Activated T-cell treated with anti-CD3 and anti-CD28 coated beads, Interleukin-2, amount 50 U/mL, for 72 hours (primary cell): Measurements from ENCODE around the gene SLC6A11. TPM values are rescaled to one million over a fixed set of nuclear protein-coding genes. Genes with fewer than 3 reads are reported as not detected.

Source experiments
- ATAC-seq, 2 donors: fragments of 150-1000 bp; cut with Tn5 transposase; replicated peaks in 1 of 2; 2 replicates each; pipeline ENCODE4 v1.10.0; 2021; ENCODE audit warnings: moderate library complexity in 2 of 2, mild to moderate bottlenecking in 1 of 2
- DNase-seq, 2 donors: peaks; one replicate each; pipeline ENCODE4 v3.0.0; 2021 to 2022; ENCODE audit warnings: mixed read lengths in 1 of 2
- H3K27ac Mint-ChIP-seq: one replicate; pipeline ENCODE4 v1.8.0; 2022; ENCODE audit warnings: mild to moderate bottlenecking, moderate library complexity, mixed read lengths
- H3K27me3 Mint-ChIP-seq: one replicate; pipeline ENCODE4 v1.8.0; 2022; ENCODE audit warnings: low read depth, mixed read lengths
- H3K36me3 Mint-ChIP-seq, 2 donors: one replicate each; pipeline ENCODE4 v1.8.0; 2022; ENCODE audit warnings: mixed read lengths in 2 of 2, mild to moderate bottlenecking in 1 of 2; ENCODE audit not compliant: insufficient read depth in 2 of 2
- H3K4me1 Mint-ChIP-seq: one replicate; pipeline ENCODE4 v1.8.0; 2022; ENCODE audit warnings: low read depth, mixed read lengths
- H3K4me3 Mint-ChIP-seq, 2 donors: one replicate each; pipeline ENCODE4 v1.8.0; 2022; ENCODE audit warnings: mild to moderate bottlenecking in 2 of 2, mixed read lengths in 2 of 2, moderate library complexity in 2 of 2
- H3K9me3 Mint-ChIP-seq, 2 donors: one replicate each; pipeline ENCODE4 v1.8.0; 2022; ENCODE audit warnings: mixed read lengths in 2 of 2
- total RNA-seq, 2 donors: library from RNA; stranded (reverse); gene quantifications; one replicate each; pipeline ENCODE4 v1.2.3, GENCODE V29; 2022

SLC6A11 gene
- total RNA-seq, 2 donors from 2014 or later = not detected

GRCh38 chr3:10950476-10951294 is 134.7 kb downstream of the SLC6A11 start:
- H3K9me3 Mint-ChIP-seq = no peaks in the 10 kb centered on the region
- no peaks in the 10 kb centered on the region for H3K27me3 Mint-ChIP-seq
- DNase-seq (no peak), ATAC-seq (no peak)
- no peak overlapping the region for H3K27ac Mint-ChIP-seq
- H3K36me3 Mint-ChIP-seq = no peaks in the 10 kb centered on the region
- H3K4me1 Mint-ChIP-seq = no peaks in the 10 kb centered on the region
- no peak overlapping the region for H3K4me3 Mint-ChIP-seq

- H3K27ac Mint-ChIP-seq = no peak overlapping the region
- H3K36me3 Mint-ChIP-seq = no peaks in the 10 kb centered on the region
- no peak for DNase-seq
- no peaks in the 10 kb centered on the region for H3K4me1 Mint-ChIP-seq
- no peaks in the 10 kb centered on the region for H3K9me3 Mint-ChIP-seq
- ATAC-seq = no peak
- H3K4me3 Mint-ChIP-seq = no peak overlapping the region
- H3K27me3 Mint-ChIP-seq = no peaks in the 10 kb centered on the region
Observed at GRCh38 chr3:10951295-10951926, 135.4 kb downstream of the SLC6A11 start.

GRCh38 chr3:10952525-10952924 is 136.5 kb downstream of the SLC6A11 start:
- no peak for DNase-seq
- H3K4me3 Mint-ChIP-seq = no peak overlapping the region
- H3K27ac Mint-ChIP-seq = no peak overlapping the region
- no peak for ATAC-seq
- H3K36me3 Mint-ChIP-seq = no peaks in the 10 kb centered on the region
- H3K4me1 Mint-ChIP-seq = no peaks in the 10 kb centered on the region
- H3K9me3 Mint-ChIP-seq = no peaks in the 10 kb centered on the region
- no peaks in the 10 kb centered on the region for H3K27me3 Mint-ChIP-seq

- DNase-seq = no peak
- H3K4me3 Mint-ChIP-seq = no peak overlapping the region
- no peaks in the 10 kb centered on the region for H3K27me3 Mint-ChIP-seq
- H3K4me1 Mint-ChIP-seq = no peaks in the 10 kb centered on the region
- H3K27ac Mint-ChIP-seq = no peak overlapping the region
- H3K36me3 Mint-ChIP-seq = no peaks in the 10 kb centered on the region
- no peaks in the 10 kb centered on the region for H3K9me3 Mint-ChIP-seq
- no peak for ATAC-seq
Observed at GRCh38 chr3:10954740-10955139, 138.7 kb downstream of the SLC6A11 start.

GRCh38 chr3:10955711-10956453 is 139.9 kb downstream of the SLC6A11 start:
- Mint-ChIP-seq H3K4me1 (no peaks in the 10 kb centered on the region), H3K27me3 (peaks cover 6% of the 10 kb centered on the region), H3K36me3 (no peaks in the 10 kb centered on the region), H3K4me3 (no peak overlapping the region), H3K27ac (no peak overlapping the region), H3K9me3 (no peaks in the 10 kb centered on the region)
- DNase-seq = no peak
- no peak for ATAC-seq

GRCh38 chr3:10956531-10956930 is 140.5 kb downstream of the SLC6A11 start:
- no peak overlapping the region for H3K4me3 Mint-ChIP-seq
- ATAC-seq (no peak), DNase-seq (no peak)
- no peaks in the 10 kb centered on the region for H3K9me3 Mint-ChIP-seq
- no peaks in the 10 kb centered on the region for H3K4me1 Mint-ChIP-seq
- no peak overlapping the region for H3K27ac Mint-ChIP-seq
- H3K27me3 Mint-ChIP-seq = peaks cover 6% of the 10 kb centered on the region
- H3K36me3 Mint-ChIP-seq = no peaks in the 10 kb centered on the region

GRCh38 chr3:10956986-10957385 is 141.0 kb downstream of the SLC6A11 start:
- H3K9me3 Mint-ChIP-seq = no peaks in the 10 kb centered on the region
- H3K27me3 Mint-ChIP-seq = peaks cover 6% of the 10 kb centered on the region
- H3K4me3 Mint-ChIP-seq = no peak overlapping the region
- H3K27ac Mint-ChIP-seq = no peak overlapping the region
- ATAC-seq (no peak), DNase-seq (no peak)
- H3K36me3 Mint-ChIP-seq = no peaks in the 10 kb centered on the region
- no peaks in the 10 kb centered on the region for H3K4me1 Mint-ChIP-seq

GRCh38 chr3:10957976-10958749 is 142.1 kb downstream of the SLC6A11 start:
- no peak for ATAC-seq
- no peak for DNase-seq
- Mint-ChIP-seq H3K9me3 (no peaks in the 10 kb centered on the region), H3K4me1 (no peaks in the 10 kb centered on the region), H3K27ac (no peak overlapping the region), H3K36me3 (no peaks in the 10 kb centered on the region), H3K4me3 (no peak overlapping the region), H3K27me3 (peaks cover 6% of the 10 kb centered on the region)

- ATAC-seq = no peak
- no peak for DNase-seq
- no peak overlapping the region for H3K4me3 Mint-ChIP-seq
- no peak overlapping the region for H3K27ac Mint-ChIP-seq
- H3K27me3 Mint-ChIP-seq = peaks cover 8% of the 10 kb centered on the region
- H3K36me3 Mint-ChIP-seq = no peaks in the 10 kb centered on the region
- no peaks in the 10 kb centered on the region for H3K9me3 Mint-ChIP-seq
- H3K4me1 Mint-ChIP-seq = no peaks in the 10 kb centered on the region
Observed at GRCh38 chr3:10960255-10960654, 144.2 kb downstream of the SLC6A11 start.

- H3K27me3 Mint-ChIP-seq = peaks cover 15% of the 10 kb centered on the region
- ATAC-seq = no peak
- H3K4me3 Mint-ChIP-seq = no peak overlapping the region
- DNase-seq = no peak
- H3K4me1 Mint-ChIP-seq = no peaks in the 10 kb centered on the region
- H3K9me3 Mint-ChIP-seq = no peaks in the 10 kb centered on the region
- no peaks in the 10 kb centered on the region for H3K36me3 Mint-ChIP-seq
- H3K27ac Mint-ChIP-seq = no peak overlapping the region
Observed at GRCh38 chr3:10961921-10962320, 145.9 kb downstream of the SLC6A11 start.

GRCh38 chr3:10962481-10963036 is 146.5 kb downstream of the SLC6A11 start:
- DNase-seq = no peak
- no peak overlapping the region for H3K4me3 Mint-ChIP-seq

GRCh38 chr3:10964537-10965167 is 148.6 kb downstream of the SLC6A11 start:
- H3K4me3 Mint-ChIP-seq = no peak overlapping the region
- ATAC-seq (no peak), DNase-seq (no peak)
- H3K36me3 Mint-ChIP-seq = no peaks in the 10 kb centered on the region
- H3K4me1 Mint-ChIP-seq = no peaks in the 10 kb centered on the region
- H3K9me3 Mint-ChIP-seq = no peaks in the 10 kb centered on the region
- H3K27me3 Mint-ChIP-seq = peaks cover 31% of the 10 kb centered on the region
- no peak overlapping the region for H3K27ac Mint-ChIP-seq

More at GRCh38 chr3:10962481-10963036, 146.5 kb downstream of the SLC6A11 start:
- Mint-ChIP-seq H3K4me1 (no peaks in the 10 kb centered on the region), H3K27me3 (peaks cover 17% of the 10 kb centered on the region), H3K36me3 (no peaks in the 10 kb centered on the region), H3K9me3 (no peaks in the 10 kb centered on the region), H3K27ac (no peak overlapping the region)
- no peak for ATAC-seq
